HG03097 (cell line): Measurements from ENCODE around the gene RALBP1.

Experiments
- ATAC-seq: cut with Tn5 transposase; IDR thresholded peaks from one replicate; pipeline ENCODE4 v1.9.1; 2021; ENCODE audit not compliant: unreplicated experiment, low FRiP score

The RALBP1 gene

GRCh38 chr18:9542924-9543323 is 67.6 kb downstream of the RALBP1 start:
- no peak for ATAC-seq

- no peak for ATAC-seq
Observed at GRCh38 chr18:9545029-9545428, 69.7 kb downstream of the RALBP1 start.

- no peak for ATAC-seq
Observed at GRCh38 chr18:9546468-9546867, 71.2 kb downstream of the RALBP1 start.

- no peak for ATAC-seq
Observed at GRCh38 chr18:9547782-9548181, 72.5 kb downstream of the RALBP1 start.

GRCh38 chr18:9549405-9549804 is 74.1 kb downstream of the RALBP1 start:
- no peak for ATAC-seq

GRCh38 chr18:9550429-9550828 is 75.1 kb downstream of the RALBP1 start:
- no peak for ATAC-seq

- no peak for ATAC-seq
Observed at GRCh38 chr18:9552191-9552590, 76.9 kb downstream of the RALBP1 start.

GRCh38 chr18:9552616-9553015 is 77.3 kb downstream of the RALBP1 start:
- no peak for ATAC-seq

GRCh38 chr18:9557250-9557943 is 82.1 kb downstream of the RALBP1 start:
- ATAC-seq: no peak

GRCh38 chr18:9558387-9559064 is 83.2 kb downstream of the RALBP1 start:
- no peak for ATAC-seq

GRCh38 chr18:9559253-9559652 is 83.9 kb downstream of the RALBP1 start:
- no peak for ATAC-seq

- ATAC-seq: no peak
Observed at GRCh38 chr18:9561759-9562158, 86.4 kb downstream of the RALBP1 start.

- ATAC-seq: no peak
Observed at GRCh38 chr18:9562584-9562983, 87.3 kb downstream of the RALBP1 start.

GRCh38 chr18:9563331-9563730 is 88.0 kb downstream of the RALBP1 start:
- no peak for ATAC-seq

- no peak for ATAC-seq
Observed at GRCh38 chr18:9565407-9565806, 90.1 kb downstream of the RALBP1 start.

GRCh38 chr18:9568186-9568585 is 92.9 kb downstream of the RALBP1 start:
- ATAC-seq: no peak

GRCh38 chr18:9569178-9569577 is 93.9 kb downstream of the RALBP1 start:
- no peak for ATAC-seq

- no peak for ATAC-seq
Observed at GRCh38 chr18:9570255-9570654, 94.9 kb downstream of the RALBP1 start.

- no peak for ATAC-seq
Observed at GRCh38 chr18:9571546-9571945, 96.2 kb downstream of the RALBP1 start.

GRCh38 chr18:9574473-9575115 is 99.3 kb downstream of the RALBP1 start:
- ATAC-seq: no peak

- ATAC-seq: no peak
Observed at GRCh38 chr18:9575558-9575957, 100.2 kb downstream of the RALBP1 start.

- no peak for ATAC-seq
Observed at GRCh38 chr18:9577361-9577760, 102.0 kb downstream of the RALBP1 start.
